Measurements from ENCODE around the gene LRRC46. TPM values are rescaled to one million over a fixed set of nuclear protein-coding genes. Genes with fewer than 3 reads are reported as not detected.

The LRRC46 gene
- total and polyA plus RNA-seq, 2 of the 4 experiments (the other 2 are of a cell fraction): 0.77 TPM; not detected in 1

DNA sequence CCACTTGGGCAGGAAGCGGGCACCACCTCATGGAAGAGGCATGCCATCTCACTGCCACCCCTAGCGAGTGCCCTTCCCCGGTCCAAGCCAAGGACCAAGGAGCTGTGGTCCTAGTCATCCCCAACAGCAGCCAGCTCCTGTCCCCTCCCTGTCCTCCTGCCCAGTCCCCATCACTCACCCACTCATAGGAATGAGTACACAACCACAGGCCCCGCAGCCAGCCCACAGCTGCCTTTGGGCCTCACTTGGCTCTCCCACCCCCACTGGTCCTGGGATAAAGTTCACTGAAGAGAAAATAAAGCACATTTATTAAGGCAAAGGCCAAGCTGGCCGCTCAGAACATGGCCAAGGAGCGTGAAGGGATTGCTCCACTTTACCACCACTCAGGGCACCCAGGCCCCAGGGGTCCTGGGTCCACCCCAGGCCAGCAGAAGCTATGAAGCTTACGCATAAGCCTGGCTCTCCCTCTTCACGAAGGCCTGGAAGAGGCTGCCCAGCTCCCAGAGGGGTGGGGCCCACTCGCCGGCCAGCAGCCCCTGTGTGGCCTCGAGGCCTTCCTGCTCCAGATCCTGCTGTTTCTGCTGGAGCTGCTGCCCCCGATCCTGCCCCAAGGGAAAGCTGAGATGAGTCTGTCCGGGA lies 6.0 kb downstream of the LRRC46 start:
- ATAC-seq (ENCODE audit: low read depth): no peak
- Histone ChIP-seq H3K4me3 (ENCODE audit: insufficient read depth, low read depth, low read length) (no peak overlapping the region), H2BK15ac (ENCODE audit: low read depth, low read length) (no peak overlapping the region), H3K14ac (replicated peaks; ENCODE audit: low read depth, low read length) (no peak overlapping the region), H3K36me3 (ENCODE audit: control insufficient read depth, insufficient read depth, low read length) (peaks cover 8% of the 10 kb centered on the region), H3K9ac (ENCODE audit: low read depth, low read length) (no peak overlapping the region), H2BK120ac (ENCODE audit: low read depth, low read length) (no peak overlapping the region), H3K56ac (ENCODE audit: extremely low read depth, insufficient read depth, low read length) (no peak overlapping the region), H2AK9ac (replicated peaks; ENCODE audit: low read depth, low read length, poor library complexity) (peak overlapping the region; percentile 17), H3K4ac (ENCODE audit: low read depth, low read length) (no peak overlapping the region), H3K9me3 (ENCODE audit: control insufficient read depth, insufficient read depth, low read length) (no peaks in the 10 kb centered on the region), H3K18ac (ENCODE audit: low read depth, low read length) (no peak overlapping the region), H3K27me3 (ENCODE audit: control insufficient read depth, insufficient read depth, low read length) (no peaks in the 10 kb centered on the region), H4K20me1 (ENCODE audit: insufficient read depth, low read length) (no peaks in the 10 kb centered on the region), H3K27ac (ENCODE audit: insufficient read depth, low read length) (no peak overlapping the region), H3K79me1 (ENCODE audit: low read depth in 1 of 2, low read length in 2 of 2) (peaks cover 8 to 22% of the 10 kb centered on the region in 2 experiments; a peak in 3 of 4 replicates), H3K4me2 (ENCODE audit: low read depth, low read length) (no peak overlapping the region), H2AFZ (replicated peaks; ENCODE audit: low read length, poor library complexity) (no peak overlapping the region), H2AK5ac (ENCODE audit: low read depth, low read length) (no peak overlapping the region), H2BK5ac (ENCODE audit: low read depth, low read length, poor library complexity, severe bottlenecking) (no peak overlapping the region), H3K4me1 (ENCODE audit: control insufficient read depth, insufficient read depth, low read length) (peaks cover 8% of the 10 kb centered on the region), H4K5ac (ENCODE audit: low read depth, low read length) (no peak overlapping the region), H2BK20ac (ENCODE audit: low read depth, low read length) (no peak overlapping the region), H4K91ac (ENCODE audit: insufficient read depth, low read depth, low read length) (no peak overlapping the region), H3K9me1 (ENCODE audit: insufficient read depth, low read length) (peaks cover 4% of the 10 kb centered on the region; the same call in 1 of the 2 replicates), H4K8ac (ENCODE audit: low read depth in 2 of 2, low read length in 2 of 2) (no peak overlapping the region), H3K23ac (ENCODE audit: low read depth, low read length) (no peak overlapping the region)
- POLR2A ChIA-PET (ENCODE audit: unreplicated experiment): interaction anchor here (0.6 kb wide), 2 partner anchors 55 to 207 kb away, joined by 3 read pairs; no protein-coding TSS in a partner anchor
- CTCF ChIA-PET: no interaction called here
- TF ChIP-seq NFE2L2 (IDR thresholded peaks at IDR 0.05; ENCODE audit: low read depth, low read length) (no peak), RFX5 (IDR thresholded peaks at IDR 0.05; ENCODE audit: low read depth, low read length) (no peak), SMC3 (IDR thresholded peaks at IDR 0.05; ENCODE audit: low read depth, low read length) (no peak), BHLHE40 (IDR thresholded peaks at IDR 0.05; ENCODE audit: low read depth, low read length) (no peak), MAZ (IDR thresholded peaks at IDR 0.05; ENCODE audit: borderline replicate concordance, low read depth, low read length) (no peak), RCOR1 (IDR thresholded peaks at IDR 0.05; ENCODE audit: insufficient replicate concordance, low read length) (no peak), CEBPB (IDR thresholded peaks at IDR 0.05; ENCODE audit: low read depth, low read length) (no peak), MAFK (IDR thresholded peaks at IDR 0.05; ENCODE audit: low read depth, low read length) (no peak), POLR2A (IDR thresholded peaks at IDR 0.05; ENCODE audit: low read depth, low read length) (no peak), CTCF (conservative IDR thresholded peaks at IDR 0.05; ENCODE audit: low read depth, low read length) (no peak)
- TF ChIP-seq, protein P1, sequence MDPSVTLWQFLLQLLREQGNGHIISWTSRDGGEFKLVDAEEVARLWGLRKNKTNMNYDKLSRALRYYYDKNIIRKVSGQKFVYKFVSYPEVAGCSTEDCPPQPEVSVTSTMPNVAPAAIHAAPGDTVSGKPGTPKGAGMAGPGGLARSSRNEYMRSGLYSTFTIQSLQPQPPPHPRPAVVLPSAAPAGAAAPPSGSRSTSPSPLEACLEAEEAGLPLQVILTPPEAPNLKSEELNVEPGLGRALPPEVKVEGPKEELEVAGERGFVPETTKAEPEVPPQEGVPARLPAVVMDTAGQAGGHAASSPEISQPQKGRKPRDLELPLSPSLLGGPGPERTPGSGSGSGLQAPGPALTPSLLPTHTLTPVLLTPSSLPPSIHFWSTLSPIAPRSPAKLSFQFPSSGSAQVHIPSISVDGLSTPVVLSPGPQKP (IDR thresholded peaks at IDR 0.05; ENCODE audit: borderline replicate concordance, low read depth, low read length): no peak
- dilution Hi-C loops (cut with HindIII; ENCODE audit: low sequenced_read_pairs, unreplicated experiment): no loop called here
- 49% methylated on average over 7 of the region's 13 CpGs; no CpG with 5 or more reads in 1 of the 2 experiments for WGBS, 2 experiments (ENCODE audit: extremely low coverage in 2 of 2, insufficient read length in 1 of 2)
- intact Hi-C loops (cut with micrococcal nuclease): no loop called here
- in situ Hi-C loops (cut with MboI; ENCODE audit: low sequenced_read_pairs): no loop called here
- no TSS peak for BruUV-seq (replicated peaks)
- peak; percentile 10 for DNase-seq

Measured in IMR-90 (cell line).